ENCODE measurements around the gene KCNK3. TPM values are rescaled to one million over a fixed set of nuclear protein-coding genes. Genes with fewer than 3 reads are reported as not detected.

KCNK3 gene
- total and polyA plus RNA-seq, 9 donors, result 0.76 to 78.2 (median 2.1) TPM

DNA sequence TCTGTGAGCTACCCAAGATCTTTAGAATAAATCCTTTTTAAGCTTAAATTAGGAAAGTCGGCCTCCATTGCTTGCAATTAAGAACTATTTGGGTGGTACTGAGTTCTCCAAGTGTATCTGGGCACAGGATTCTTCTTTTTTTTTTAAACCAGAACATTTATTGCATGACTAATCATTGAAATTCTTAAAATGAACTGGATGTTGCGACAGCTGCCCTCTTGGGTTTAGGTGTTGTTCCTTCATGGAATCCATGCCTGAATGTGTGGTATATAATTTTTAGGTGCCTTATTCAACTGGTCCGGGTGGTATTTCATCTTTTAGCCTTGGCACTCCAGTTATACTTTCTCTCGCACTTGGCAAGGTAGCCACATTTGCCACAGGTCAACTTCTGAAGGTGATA, 14.5 kb upstream of the KCNK3 start:
- TF ChIP-seq, protein P1, sequence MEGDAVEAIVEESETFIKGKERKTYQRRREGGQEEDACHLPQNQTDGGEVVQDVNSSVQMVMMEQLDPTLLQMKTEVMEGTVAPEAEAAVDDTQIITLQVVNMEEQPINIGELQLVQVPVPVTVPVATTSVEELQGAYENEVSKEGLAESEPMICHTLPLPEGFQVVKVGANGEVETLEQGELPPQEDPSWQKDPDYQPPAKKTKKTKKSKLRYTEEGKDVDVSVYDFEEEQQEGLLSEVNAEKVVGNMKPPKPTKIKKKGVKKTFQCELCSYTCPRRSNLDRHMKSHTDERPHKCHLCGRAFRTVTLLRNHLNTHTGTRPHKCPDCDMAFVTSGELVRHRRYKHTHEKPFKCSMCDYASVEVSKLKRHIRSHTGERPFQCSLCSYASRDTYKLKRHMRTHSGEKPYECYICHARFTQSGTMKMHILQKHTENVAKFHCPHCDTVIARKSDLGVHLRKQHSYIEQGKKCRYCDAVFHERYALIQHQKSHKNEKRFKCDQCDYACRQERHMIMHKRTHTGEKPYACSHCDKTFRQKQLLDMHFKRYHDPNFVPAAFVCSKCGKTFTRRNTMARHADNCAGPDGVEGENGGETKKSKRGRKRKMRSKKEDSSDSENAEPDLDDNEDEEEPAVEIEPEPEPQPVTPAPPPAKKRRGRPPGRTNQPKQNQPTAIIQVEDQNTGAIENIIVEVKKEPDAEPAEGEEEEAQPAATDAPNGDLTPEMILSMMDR (IDR thresholded peaks at IDR 0.05), result no peak
- TF ChIP-seq POLR2A (IDR thresholded peaks at IDR 0.05), result no peak
- TF ChIP-seq EP300 (IDR thresholded peaks at IDR 0.05), result no peak
- Histone ChIP-seq H3K4me1 (ENCODE audit: insufficient read depth) (no peaks in the 10 kb centered on the region), H3K4me3 (no peak overlapping the region), H3K9me3 (no peaks in the 10 kb centered on the region), H3K36me3 (no peaks in the 10 kb centered on the region), H3K27me3 (no peaks in the 10 kb centered on the region), H3K27ac (no peak overlapping the region)
- intact Hi-C loops (cut with DNase I), result loop anchor here in 1 of 4 donors (1.0 kb wide), 1 partner anchor 28 kb away; no protein-coding TSS in a partner anchor
- no peak for DNase-seq
- 87 to 93% (median 93%) methylated on average over 4 of the region's 4 CpGs for WGBS, 3 donors

DNA sequence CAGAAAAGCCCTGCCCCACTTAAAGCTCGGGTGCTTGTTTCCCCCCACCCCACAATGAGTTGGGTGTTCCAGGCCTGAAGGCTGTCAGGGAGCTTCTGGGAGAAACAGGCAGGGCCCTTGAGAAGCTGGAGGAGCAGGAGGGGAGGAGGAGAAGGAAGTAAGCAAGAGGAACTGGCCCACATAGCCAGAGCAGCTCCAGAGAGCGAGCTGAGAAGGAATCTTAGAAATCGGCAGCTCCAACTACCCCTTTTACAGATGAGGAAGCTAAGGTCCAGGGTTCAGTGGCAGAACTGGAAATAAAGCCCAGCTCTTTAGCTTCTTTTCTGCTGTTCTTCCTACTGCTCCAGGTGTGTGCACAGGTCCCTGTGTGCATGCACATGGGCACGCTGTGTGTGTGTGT, 12.7 kb upstream of the KCNK3 start:
- Histone ChIP-seq H3K27ac (no peak overlapping the region), H3K9me3 (no peaks in the 10 kb centered on the region), H3K27me3 (no peaks in the 10 kb centered on the region), H3K36me3 (no peaks in the 10 kb centered on the region), H3K4me1 (ENCODE audit: insufficient read depth) (no peaks in the 10 kb centered on the region), H3K4me3 (no peak overlapping the region)
- intact Hi-C loops (cut with DNase I), result no loop called here
- TF ChIP-seq EP300 (IDR thresholded peaks at IDR 0.05) (no peak), POLR2A (IDR thresholded peaks at IDR 0.05) (no peak)
- TF ChIP-seq, protein P1 (IDR thresholded peaks at IDR 0.05), result no peak
- no peak for DNase-seq
- WGBS, 3 donors, result 78 to 85% (median 78%) methylated on average over 4 of the region's 4 CpGs

DNA sequence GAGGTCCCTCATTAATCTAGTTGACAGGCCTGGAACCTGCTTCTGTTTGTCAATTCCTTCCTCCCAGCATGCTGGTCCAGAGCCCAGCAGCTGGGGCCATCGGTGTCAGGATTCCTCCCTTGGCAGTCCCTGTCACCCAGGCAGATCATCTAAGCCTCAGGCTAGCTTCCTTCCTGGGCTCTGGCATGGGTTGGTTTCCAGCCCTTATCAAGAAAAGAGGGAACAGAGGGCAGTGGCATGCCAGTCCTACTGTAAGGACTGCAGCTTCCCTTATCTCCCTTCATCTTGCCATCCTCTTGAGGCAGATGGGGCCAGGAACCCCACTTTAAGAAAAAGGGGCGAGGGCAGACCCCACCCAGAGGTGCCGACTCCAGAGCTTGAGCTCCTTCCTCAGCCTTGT, 10.9 kb upstream of the KCNK3 start:
- Histone ChIP-seq H3K9me3 (no peaks in the 10 kb centered on the region), H3K27ac (no peak overlapping the region), H3K4me3 (no peak overlapping the region), H3K4me1 (ENCODE audit: insufficient read depth) (no peaks in the 10 kb centered on the region), H3K27me3 (no peaks in the 10 kb centered on the region), H3K36me3 (no peaks in the 10 kb centered on the region)
- TF ChIP-seq POLR2A (IDR thresholded peaks at IDR 0.05), result no peak
- no peak for TF ChIP-seq EP300 (IDR thresholded peaks at IDR 0.05)
- TF ChIP-seq, protein P1 (IDR thresholded peaks at IDR 0.05), result no peak
- WGBS, 3 donors, result 72 to 86% (median 75%) methylated on average over 3 of the region's 3 CpGs
- intact Hi-C loops (cut with DNase I), result no loop called here
- peak in 1 of 5 donors; percentile 7 for DNase-seq

DNA sequence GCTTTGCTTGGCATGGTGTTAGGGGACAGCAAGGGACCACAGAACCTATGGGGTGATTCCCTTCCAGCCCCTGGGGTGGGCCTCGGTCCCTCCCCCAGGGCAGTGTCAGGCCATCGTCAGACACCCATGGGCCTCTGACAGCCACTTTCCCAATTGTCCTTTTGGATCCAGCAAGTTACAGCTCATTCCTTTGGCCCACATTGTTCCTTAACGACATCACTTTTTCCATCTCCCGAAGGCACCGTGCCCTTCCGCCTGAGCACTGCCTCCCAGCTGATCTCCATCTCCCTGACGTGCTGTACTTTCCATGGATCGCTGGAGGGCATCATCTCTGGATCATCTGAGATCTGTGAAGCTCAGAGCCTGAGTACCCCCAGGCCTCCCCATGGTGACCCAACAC, 10.4 kb upstream of the KCNK3 start:
- Histone ChIP-seq H3K4me3 (no peak overlapping the region), H3K27ac (no peak overlapping the region), H3K9me3 (no peaks in the 10 kb centered on the region), H3K4me1 (ENCODE audit: insufficient read depth) (no peaks in the 10 kb centered on the region), H3K27me3 (no peaks in the 10 kb centered on the region), H3K36me3 (no peaks in the 10 kb centered on the region)
- DNase-seq, result peak in 1 of 5 donors; percentile 8
- 72 to 83% (median 79%) methylated on average over 8 of the region's 8 CpGs for WGBS, 3 donors
- intact Hi-C loops (cut with DNase I), result no loop called here
- TF ChIP-seq EP300 (IDR thresholded peaks at IDR 0.05) (no peak), POLR2A (IDR thresholded peaks at IDR 0.05) (no peak)
- TF ChIP-seq, protein P1 (IDR thresholded peaks at IDR 0.05), result no peak

Data from ovary (tissue), 9 donors.